ENCODE measurements around the gene AZGP1. TPM values are rescaled to one million over a fixed set of nuclear protein-coding genes. Genes with fewer than 3 reads are reported as not detected.
"Not testable (repeated sequence)": the region's sequence is repeated elsewhere in the genome, so short reads cannot be mapped to it uniquely, and the experiment has no call there.

The AZGP1 gene
- total RNA-seq, 1 donor: not detected

DNA sequence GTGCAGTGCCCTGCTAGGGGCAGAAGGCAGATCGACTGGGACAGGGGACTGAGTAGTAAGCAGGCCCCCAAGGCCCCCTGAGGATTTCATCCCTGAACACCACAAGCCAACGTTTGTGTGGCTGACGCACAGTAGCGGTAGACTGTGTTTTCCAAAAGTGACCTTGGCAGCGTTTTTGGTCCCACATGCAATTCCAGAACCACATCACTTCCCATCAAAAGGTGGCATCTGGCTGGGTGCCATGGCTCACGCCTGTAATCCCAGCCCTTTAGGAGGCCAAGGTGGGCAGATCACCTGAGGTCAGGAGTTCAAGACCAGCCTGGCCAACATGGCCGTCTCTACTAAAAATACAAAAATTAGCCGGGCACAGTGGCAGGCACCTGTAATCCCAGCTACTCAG is 34.1 kb upstream of the AZGP1 start:
- H3K27me3 ChIP-seq (ENCODE audit: insufficient read depth, low read length); H3K4me3 ChIP-seq (ENCODE audit: low read length); H3K9me3 ChIP-seq (ENCODE audit: low read depth, low read length): not testable (repeated sequence)
- H3K4me1 ChIP-seq (ENCODE audit: insufficient read depth, low read length): peaks cover 14% of the 10 kb centered on the region

DNA sequence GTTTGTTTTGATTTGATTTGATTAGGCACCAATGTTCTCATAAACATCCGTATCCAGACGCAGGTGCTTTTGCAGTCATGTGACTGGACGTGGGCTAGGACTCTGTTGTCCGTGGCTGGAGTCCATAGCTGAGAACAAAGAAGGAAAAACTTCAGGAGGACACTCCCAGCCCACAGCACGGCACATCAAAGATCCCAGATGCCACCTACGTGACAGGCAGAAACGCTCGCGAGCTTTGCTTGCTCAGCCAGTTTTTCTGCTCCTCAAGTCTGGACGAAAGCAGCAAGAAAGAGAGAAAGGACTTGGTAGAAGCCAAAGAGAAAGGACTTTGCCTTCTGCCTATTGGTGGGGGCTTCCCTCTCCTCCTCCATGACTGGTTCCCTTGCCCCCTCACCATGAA is 32.7 kb upstream of the AZGP1 start:
- Histone ChIP-seq H3K27me3 (ENCODE audit: insufficient read depth, low read length) (no peaks in the 10 kb centered on the region), H3K4me1 (ENCODE audit: insufficient read depth, low read length) (peaks cover 12% of the 10 kb centered on the region), H3K9me3 (ENCODE audit: low read depth, low read length) (no peaks in the 10 kb centered on the region), H3K4me3 (ENCODE audit: low read length) (no peak overlapping the region)

- H3K4me3 ChIP-seq (ENCODE audit: low read length): no peak overlapping the region
- H3K9me3 ChIP-seq (ENCODE audit: low read depth, low read length): no peaks in the 10 kb centered on the region
- H3K4me1 ChIP-seq (ENCODE audit: insufficient read depth, low read length): peaks cover 6% of the 10 kb centered on the region
These were observed 32.1 kb upstream of the AZGP1 start for GRCh38 chr7:100007887-100008286.

DNA sequence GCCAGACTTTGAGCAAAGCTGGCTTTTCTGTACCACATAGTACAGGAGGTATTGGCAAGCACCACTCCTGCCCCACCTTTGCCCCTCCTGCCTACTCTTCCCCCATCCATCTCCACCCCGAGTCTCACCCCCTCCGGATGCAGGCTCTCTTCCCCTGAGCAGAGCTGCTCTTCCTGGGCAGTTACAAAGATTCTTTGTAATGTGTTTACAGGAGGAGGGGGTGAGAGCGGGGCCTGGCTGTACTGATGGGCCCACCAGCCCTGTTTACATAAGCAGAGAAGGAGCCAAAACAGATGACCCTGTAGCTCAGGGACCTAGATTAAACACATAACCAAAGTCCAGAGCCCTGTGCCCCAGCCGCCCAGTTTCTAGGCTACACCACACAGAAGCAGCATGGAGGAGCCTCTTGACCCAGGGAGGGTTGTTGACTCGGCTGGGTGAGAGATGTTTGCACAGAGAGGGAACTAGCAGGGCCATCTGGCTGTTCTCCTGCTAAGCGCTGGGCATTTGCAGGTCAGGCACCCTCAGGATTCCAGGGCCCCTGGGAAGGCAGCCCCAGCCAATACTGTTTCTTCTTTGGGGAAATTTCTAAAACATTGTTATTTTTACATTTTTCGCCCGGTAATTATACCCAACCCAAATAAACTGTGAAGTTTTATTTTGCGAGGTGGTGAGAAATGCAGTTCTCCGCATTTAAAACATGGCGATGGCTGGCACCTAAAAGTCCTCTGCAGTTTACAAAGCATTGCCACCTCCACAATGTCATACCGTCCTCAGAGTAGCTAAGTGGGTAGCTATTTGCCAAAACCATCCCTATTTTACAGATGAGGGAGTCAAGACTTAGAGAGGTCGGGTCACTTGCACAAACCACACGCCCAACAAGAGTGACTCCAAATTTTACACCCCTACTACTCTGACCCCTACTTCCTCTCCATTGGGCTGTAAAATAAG is 28.2 kb upstream of the AZGP1 start:
- no peaks in the 10 kb centered on the region for H3K9me3 ChIP-seq (ENCODE audit: low read depth, low read length)
- no peaks in the 10 kb centered on the region for H3K4me1 ChIP-seq (ENCODE audit: insufficient read depth, low read length)
- no peak overlapping the region for H3K4me3 ChIP-seq (ENCODE audit: low read length)
- H3K27me3 ChIP-seq (ENCODE audit: insufficient read depth, low read length): no peaks in the 10 kb centered on the region

More at GRCh38 chr7:100007887-100008286, 32.1 kb upstream of the AZGP1 start:
- H3K27me3 ChIP-seq (ENCODE audit: insufficient read depth, low read length): no peaks in the 10 kb centered on the region

- H3K9me3 ChIP-seq (ENCODE audit: low read depth, low read length): no peaks in the 10 kb centered on the region
These were observed 24.4 kb upstream of the AZGP1 start for GRCh38 chr7:100000239-100000638.

DNA sequence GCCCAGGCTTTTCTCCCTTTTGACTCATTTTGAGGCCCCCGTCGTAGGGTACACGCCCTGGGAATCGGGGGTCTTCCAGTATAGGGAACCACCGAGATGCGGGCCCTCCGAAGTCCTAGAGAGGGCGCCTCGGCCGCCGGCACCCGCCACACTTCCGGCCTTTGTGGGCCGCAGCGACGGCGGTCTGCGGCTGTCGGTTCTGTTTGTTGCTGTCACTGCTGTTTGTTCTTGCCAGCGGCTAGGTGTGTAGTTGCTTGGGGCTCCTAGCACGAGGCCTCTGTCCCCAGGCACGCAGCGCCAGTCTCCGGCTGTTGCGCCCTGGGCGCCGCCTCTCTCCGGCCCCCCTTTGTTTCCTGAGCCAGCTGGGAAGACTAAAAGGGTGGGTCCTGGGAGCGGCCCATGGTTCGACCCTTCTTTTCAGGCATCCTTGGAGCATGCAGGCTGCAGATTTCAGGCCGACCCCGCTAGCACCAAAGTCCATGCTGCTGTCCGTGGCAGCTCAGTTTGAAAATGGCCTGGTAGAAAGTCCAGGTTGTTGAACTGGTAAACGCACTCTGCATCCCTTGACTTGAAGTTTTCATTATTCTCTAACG is 21.8 kb upstream of the AZGP1 start:
- Histone ChIP-seq H3K27me3 (ENCODE audit: insufficient read depth, low read length) (no peaks in the 10 kb centered on the region), H3K4me3 (ENCODE audit: low read length) (peak overlapping the region; percentile 27), H3K9me3 (ENCODE audit: low read depth, low read length) (no peaks in the 10 kb centered on the region), H3K4me1 (ENCODE audit: insufficient read depth, low read length) (peaks cover 19% of the 10 kb centered on the region)

More at GRCh38 chr7:100000239-100000638, 24.4 kb upstream of the AZGP1 start:
- Histone ChIP-seq H3K27me3 (ENCODE audit: insufficient read depth, low read length) (no peaks in the 10 kb centered on the region), H3K4me1 (ENCODE audit: insufficient read depth, low read length) (peaks cover 19% of the 10 kb centered on the region), H3K4me3 (ENCODE audit: low read length) (no peak overlapping the region)

GRCh38 chr7:99996755-99997544 is 21.1 kb upstream of the AZGP1 start:
- no peaks in the 10 kb centered on the region for H3K27me3 ChIP-seq (ENCODE audit: insufficient read depth, low read length)
- H3K9me3 ChIP-seq (ENCODE audit: low read depth, low read length): no peaks in the 10 kb centered on the region
- peak overlapping the region; percentile 27 for H3K4me3 ChIP-seq (ENCODE audit: low read length)
- H3K4me1 ChIP-seq (ENCODE audit: insufficient read depth, low read length): peaks cover 19% of the 10 kb centered on the region

GRCh38 chr7:99994819-99995218 is 19.0 kb upstream of the AZGP1 start:
- no peaks in the 10 kb centered on the region for H3K9me3 ChIP-seq (ENCODE audit: low read depth, low read length)
- H3K27me3 ChIP-seq (ENCODE audit: insufficient read depth, low read length): no peaks in the 10 kb centered on the region
- no peak overlapping the region for H3K4me3 ChIP-seq (ENCODE audit: low read length)
- peaks cover 24% of the 10 kb centered on the region for H3K4me1 ChIP-seq (ENCODE audit: insufficient read depth, low read length)

- Histone ChIP-seq H3K4me1 (ENCODE audit: insufficient read depth, low read length) (peaks cover 15% of the 10 kb centered on the region), H3K27me3 (ENCODE audit: insufficient read depth, low read length) (no peaks in the 10 kb centered on the region), H3K4me3 (ENCODE audit: low read length) (no peak overlapping the region), H3K9me3 (ENCODE audit: low read depth, low read length) (no peaks in the 10 kb centered on the region)
These were observed 16.7 kb upstream of the AZGP1 start for GRCh38 chr7:99992330-99993038.

DNA sequence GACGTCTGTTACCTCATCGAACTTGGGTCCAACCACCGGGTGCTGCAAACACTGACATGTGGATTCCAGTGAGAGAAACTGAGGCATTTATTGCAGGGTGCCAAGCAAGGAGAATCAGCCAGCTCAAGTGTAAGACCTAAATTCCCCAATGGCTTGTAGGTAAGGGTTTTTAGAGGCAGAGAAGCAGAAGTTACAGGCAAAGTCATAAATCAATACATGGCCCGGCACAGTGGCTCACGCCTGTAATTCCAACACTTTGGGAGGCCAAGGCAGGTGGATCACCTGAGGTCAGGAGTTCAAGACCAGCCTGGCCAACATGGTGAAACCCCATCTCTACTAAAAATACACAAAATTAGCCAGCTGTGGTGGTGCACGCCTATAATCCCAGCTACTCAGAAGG is 15.7 kb upstream of the AZGP1 start:
- H3K4me3 ChIP-seq (ENCODE audit: low read length); H3K9me3 ChIP-seq (ENCODE audit: low read depth, low read length); H3K4me1 ChIP-seq (ENCODE audit: insufficient read depth, low read length); H3K27me3 ChIP-seq (ENCODE audit: insufficient read depth, low read length): not testable (repeated sequence)

GRCh38 chr7:99990460-99990852 is 14.6 kb upstream of the AZGP1 start:
- Histone ChIP-seq H3K4me3 (ENCODE audit: low read length) (no peak overlapping the region), H3K4me1 (ENCODE audit: insufficient read depth, low read length) (peaks cover 5% of the 10 kb centered on the region), H3K27me3 (ENCODE audit: insufficient read depth, low read length) (no peaks in the 10 kb centered on the region), H3K9me3 (ENCODE audit: low read depth, low read length) (no peaks in the 10 kb centered on the region)

DNA sequence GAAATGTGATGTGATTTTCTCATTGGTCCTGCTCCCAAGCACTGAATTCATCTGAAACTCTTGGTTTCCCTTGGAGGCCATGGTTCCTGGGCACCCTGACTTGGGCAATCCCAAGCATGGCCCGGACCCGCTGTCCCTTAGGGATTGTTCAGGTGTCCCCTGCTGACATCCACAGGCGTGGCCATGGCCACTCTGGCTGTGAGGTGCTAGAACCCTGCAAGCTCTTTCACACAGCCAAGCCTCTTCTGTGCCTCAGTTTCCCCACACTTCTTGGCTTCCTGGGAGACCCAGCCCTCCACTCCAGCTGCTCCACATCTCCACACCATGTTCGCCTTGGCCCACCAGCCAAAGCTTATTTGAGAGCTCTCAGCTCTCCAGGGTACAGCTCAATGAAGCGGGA is 12.0 kb upstream of the AZGP1 start:
- H3K27me3 ChIP-seq (ENCODE audit: insufficient read depth, low read length): no peaks in the 10 kb centered on the region
- H3K4me1 ChIP-seq (ENCODE audit: insufficient read depth, low read length): peaks cover 5% of the 10 kb centered on the region
- no peak overlapping the region for H3K4me3 ChIP-seq (ENCODE audit: low read length)
- H3K9me3 ChIP-seq (ENCODE audit: low read depth, low read length): no peaks in the 10 kb centered on the region

GRCh38 chr7:99987306-99987705 is 11.5 kb upstream of the AZGP1 start:
- not testable (repeated sequence) for H3K4me1 ChIP-seq (ENCODE audit: insufficient read depth, low read length); H3K4me3 ChIP-seq (ENCODE audit: low read length); H3K27me3 ChIP-seq (ENCODE audit: insufficient read depth, low read length); H3K9me3 ChIP-seq (ENCODE audit: low read depth, low read length)

DNA sequence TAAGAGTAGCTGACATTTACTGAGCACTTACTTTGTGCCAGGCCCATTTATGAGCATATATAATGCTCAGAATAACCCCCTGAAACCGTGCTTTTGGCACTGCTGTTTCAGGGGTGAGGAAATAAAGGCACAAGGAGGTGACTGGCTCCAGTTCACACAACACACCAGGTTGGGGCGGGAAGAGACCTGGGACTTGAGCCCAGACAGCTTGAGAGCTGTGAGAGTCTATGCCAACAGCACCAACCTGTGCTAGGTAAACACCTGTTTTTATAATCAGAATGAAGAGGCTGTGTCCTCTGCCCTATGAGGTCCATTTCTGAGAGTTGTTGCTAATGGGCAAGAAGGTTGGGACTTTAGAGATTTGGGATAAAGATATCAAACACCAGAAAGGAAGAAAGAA is 8.8 kb upstream of the AZGP1 start:
- no peaks in the 10 kb centered on the region for H3K9me3 ChIP-seq (ENCODE audit: low read depth, low read length)
- H3K27me3 ChIP-seq (ENCODE audit: insufficient read depth, low read length): no peaks in the 10 kb centered on the region
- no peak overlapping the region for H3K4me3 ChIP-seq (ENCODE audit: low read length)
- H3K4me1 ChIP-seq (ENCODE audit: insufficient read depth, low read length): peaks cover 3% of the 10 kb centered on the region

- not testable (repeated sequence) for H3K4me3 ChIP-seq (ENCODE audit: low read length); H3K27me3 ChIP-seq (ENCODE audit: insufficient read depth, low read length); H3K4me1 ChIP-seq (ENCODE audit: insufficient read depth, low read length); H3K9me3 ChIP-seq (ENCODE audit: low read depth, low read length)
These were observed 5.2 kb upstream of the AZGP1 start for GRCh38 chr7:99981066-99981465.
